NK-92 (cell line): ENCODE data around the gene CCND2.

Experiments used
- DNase-seq: peaks from one replicate; lab custom pipeline; 2025; ENCODE audit not compliant: unreplicated experiment; lab: John Stamatoyannopoulos, UW

The CCND2 gene

DNA sequence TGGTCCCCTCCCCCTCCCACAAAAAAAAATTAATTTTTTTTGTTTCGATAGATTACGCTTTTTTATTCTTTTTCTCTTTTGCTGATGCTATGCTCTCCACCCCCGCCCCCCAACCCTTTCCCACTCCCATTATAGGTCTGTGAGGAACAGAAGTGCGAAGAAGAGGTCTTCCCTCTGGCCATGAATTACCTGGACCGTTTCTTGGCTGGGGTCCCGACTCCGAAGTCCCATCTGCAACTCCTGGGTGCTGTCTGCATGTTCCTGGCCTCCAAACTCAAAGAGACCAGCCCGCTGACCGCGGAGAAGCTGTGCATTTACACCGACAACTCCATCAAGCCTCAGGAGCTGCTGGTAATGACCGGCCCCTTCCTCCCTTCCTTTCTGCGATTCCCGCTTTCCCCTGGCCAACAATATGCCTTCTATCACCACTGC is 2.3 kb downstream of the CCND2 start:
- DNase-seq = no peak

- peak; percentile 37 for DNase-seq
Observed at GRCh38 chr12:4276524-4277204, 3.1 kb downstream of the CCND2 start.

DNA sequence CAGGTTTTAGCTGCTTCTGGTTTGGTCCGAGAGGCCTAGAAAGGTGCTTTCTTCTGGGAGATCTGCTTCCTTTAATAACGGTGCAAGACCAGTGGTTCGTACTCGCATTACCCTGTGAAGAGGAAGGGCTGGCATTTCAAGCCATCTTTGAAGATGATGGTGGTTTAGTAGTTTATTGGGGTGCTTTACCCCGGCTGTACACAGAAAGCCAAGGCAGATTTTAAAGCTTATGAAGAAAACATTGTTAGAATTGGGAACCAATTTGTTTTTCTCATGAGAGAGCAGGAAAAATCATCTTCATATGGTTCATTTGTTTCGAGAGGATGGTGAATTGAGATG is 3.6 kb downstream of the CCND2 start:
- no peak for DNase-seq

GRCh38 chr12:4277857-4278256 is 4.3 kb downstream of the CCND2 start:
- DNase-seq = no peak

DNA sequence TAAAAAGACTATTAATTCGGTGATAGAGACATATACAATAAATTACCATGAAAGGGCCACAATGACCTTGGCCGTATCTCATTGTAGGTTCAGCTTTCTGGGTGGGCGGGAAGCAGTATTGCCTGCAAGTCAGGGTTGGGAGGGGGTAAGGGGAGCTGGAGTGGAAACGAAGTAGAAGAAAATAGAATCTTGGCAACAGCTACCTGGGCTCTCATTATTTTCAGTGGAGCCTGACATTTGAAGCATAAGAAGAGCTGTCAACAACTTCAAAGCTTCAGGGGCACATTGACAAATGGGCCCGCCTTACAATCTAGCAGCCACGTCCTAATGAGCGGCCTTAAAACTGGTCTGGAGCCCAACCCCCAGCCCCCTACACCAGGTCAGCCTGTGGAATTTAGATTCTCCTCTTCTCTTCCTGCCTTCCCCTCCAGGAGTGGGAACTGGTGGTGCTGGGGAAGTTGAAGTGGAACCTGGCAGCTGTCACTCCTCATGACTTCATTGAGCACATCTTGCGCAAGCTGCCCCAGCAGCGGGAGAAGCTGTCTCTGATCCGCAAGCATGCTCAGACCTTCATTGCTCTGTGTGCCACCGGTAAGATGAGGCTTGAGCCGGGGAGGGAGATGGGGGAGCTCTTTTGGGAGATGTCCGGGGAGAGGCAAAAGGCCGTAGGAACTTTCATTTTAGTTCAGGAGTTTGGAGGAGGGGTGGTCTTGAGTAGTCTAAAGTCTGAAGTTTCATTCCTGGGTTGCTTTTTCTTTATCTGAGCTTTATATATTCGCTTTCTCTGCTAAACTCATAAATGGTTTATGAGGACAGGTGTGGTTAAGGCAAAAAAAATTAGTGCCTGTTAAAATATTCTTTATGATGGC is 5.0 kb downstream of the CCND2 start:
- no peak for DNase-seq

GRCh38 chr12:4279198-4279690 is 5.7 kb downstream of the CCND2 start:
- no peak for DNase-seq

DNA sequence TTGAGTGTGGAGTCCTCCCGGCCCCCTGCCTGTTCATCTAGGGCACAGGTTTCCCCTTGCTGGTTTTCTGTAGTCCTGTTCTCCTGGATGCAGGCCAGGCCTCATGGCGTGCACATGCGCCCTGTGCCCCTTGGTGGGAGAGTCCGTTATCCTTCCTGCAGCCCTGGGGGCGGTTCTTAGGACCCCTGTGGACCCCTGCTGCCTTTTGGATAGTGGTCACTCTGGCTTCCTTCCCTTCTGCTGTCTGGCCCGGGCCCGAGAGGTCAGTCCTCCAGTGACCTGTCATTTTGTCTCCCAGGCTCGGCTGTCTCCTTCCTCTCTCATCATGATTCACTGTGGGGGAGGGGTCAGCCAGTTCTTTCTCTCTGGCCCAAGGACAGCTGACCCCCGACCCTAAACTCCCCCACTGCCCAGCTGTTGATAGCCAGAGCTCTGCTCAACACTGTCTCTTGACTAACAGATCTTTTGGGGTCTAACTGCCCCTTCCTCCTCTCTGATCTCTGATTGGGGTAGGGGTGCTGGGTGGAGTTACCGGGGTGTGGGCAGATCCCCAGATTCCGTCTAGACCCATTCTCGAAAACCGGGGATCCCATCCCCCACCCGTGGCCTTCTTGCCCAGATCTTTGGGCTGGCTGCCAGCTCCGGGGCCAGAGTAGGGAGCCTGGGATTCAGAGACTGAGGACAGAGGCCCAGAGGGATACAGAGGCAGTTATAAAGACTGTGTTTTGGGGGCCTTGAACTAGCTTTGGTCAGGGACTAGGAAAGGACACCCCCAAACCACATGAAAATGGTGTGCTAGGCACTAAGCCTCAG is 7.0 kb downstream of the CCND2 start:
- DNase-seq = no peak

DNA sequence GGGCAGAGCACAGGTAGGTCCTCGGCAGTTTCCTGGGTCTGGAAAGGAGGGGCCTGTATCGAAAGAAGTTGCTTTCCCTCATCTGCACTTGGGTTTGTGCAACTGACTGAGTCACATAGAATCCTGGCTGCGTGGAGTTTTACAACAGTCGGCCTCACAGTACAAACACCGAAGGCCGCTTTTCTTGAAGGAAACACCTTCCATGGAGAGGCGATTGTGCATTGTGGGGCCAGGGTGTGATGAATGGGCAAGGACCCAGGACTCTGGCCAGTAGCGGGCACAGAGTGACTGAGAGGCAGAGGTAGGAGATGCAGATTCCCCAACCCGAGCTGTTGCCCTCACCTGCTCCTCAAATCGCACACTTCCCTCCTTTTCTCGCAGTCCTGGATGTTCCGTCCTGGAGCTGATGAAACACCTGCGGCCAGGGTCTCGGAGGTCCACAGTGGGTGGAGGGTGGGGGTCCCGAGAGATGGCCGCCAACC is 7.7 kb downstream of the CCND2 start:
- DNase-seq = no peak

GRCh38 chr12:4282103-4282891 is 8.7 kb downstream of the CCND2 start:
- DNase-seq = no peak

GRCh38 chr12:4282892-4283511 is 9.4 kb downstream of the CCND2 start:
- DNase-seq = no peak

GRCh38 chr12:4283512-4284255 is 10.1 kb downstream of the CCND2 start:
- no peak for DNase-seq

GRCh38 chr12:4284306-4284705 is 10.7 kb downstream of the CCND2 start:
- no peak for DNase-seq

- DNase-seq = no peak
Observed at GRCh38 chr12:4285070-4285469, 11.5 kb downstream of the CCND2 start.

DNA sequence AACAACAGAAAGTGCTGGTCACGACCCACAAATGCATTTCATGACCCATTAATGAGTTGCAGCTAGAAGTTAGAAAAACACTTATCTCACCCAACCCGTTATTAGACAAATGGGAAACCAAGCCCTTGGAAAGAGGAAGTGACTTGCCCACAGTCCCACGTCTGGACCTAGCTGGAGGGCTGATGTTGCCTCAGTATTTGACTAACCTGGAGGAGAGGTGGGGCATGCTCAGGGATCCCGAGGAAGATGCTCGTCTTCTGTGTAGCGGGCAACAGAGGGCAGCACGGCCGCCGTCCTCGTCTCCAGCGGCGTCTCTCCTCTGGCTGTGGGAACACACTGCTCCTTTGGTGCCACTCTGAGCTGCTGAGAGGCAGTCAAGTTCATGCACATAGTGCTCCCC is 12.7 kb downstream of the CCND2 start:
- DNase-seq = no peak

GRCh38 chr12:4286771-4287317 is 13.3 kb downstream of the CCND2 start:
- DNase-seq = no peak

GRCh38 chr12:4287325-4288211 is 14.0 kb downstream of the CCND2 start:
- DNase-seq = no peak

- no peak for DNase-seq
Observed at GRCh38 chr12:4288296-4289131, 15.0 kb downstream of the CCND2 start.
